HCT116 (cell line): Measurements from ENCODE around the gene ARGLU1. TPM values are rescaled to one million over a fixed set of nuclear protein-coding genes. Genes with fewer than 3 reads are reported as not detected.

Source experiments
- ATAC-seq: fragments of 200-7000 bp; cut with Tn5 transposase; 2 replicates; pipeline ENCODE4 v1.9.1; 2020; ENCODE audit warnings: mild to moderate bottlenecking, moderate library complexity
- BruUV-seq: library from RNA; stranded (reverse); fragments of 400-500 nt; replicated peaks from 2 replicates; lab custom pipeline; 2021; lab: Mats Ljungman, UMichigan
- CTCF ChIA-PET: fragments of 300-600 bp; sonication (Branson Sonifier 250); formaldehyde crosslinking; loops from one replicate; lab custom pipeline; 2021; ENCODE audit warnings: antibody characterized with exemption; lab: Charles Lee
- POLR2A ChIA-PET: fragments of 300-600, 350-600 bp; sonication (Branson Sonifier 250); formaldehyde crosslinking; loops from one replicate; lab custom pipeline; 2021; ENCODE audit warnings: antibody characterized with exemption; lab: Charles Lee
- RAD21 ChIA-PET, 2 experiments: fragments of 300-600 bp; sonication (Branson Sonifier 250); formaldehyde crosslinking; loops; one replicate each; lab custom pipeline; 2023; ENCODE audit warnings: low total read pairs in 2 of 2; ENCODE audit not compliant: uncharacterized antibody in 2 of 2, unreplicated experiment in 2 of 2, low non-redundant PET in 1 of 2; lab: Charles Lee
- DNase-seq: peaks from one replicate; pipeline ENCODE4 v3.0.0-alpha.2; 2010; ENCODE audit warnings: low read depth, low spot score
- H2AFZ ChIP-seq: fragments of 200-600 bp; shearing (Covaris generic), sonication (generic); 2 replicates; pipeline ENCODE4 v1.6.1; 2017; ENCODE audit warnings: low read depth, mixed run types, mixed read lengths, antibody characterized with exemption, low read length; ENCODE audit not compliant: poor library complexity, severe bottlenecking
- H3K27ac ChIP-seq: 2 replicates; pipeline ENCODE4 v1.5.1; 2012; ENCODE audit warnings: low read depth, low read length
- H3K27me3 ChIP-seq: fragments of 200-600 bp; sonication (generic); 2 replicates; pipeline ENCODE4 v1.6.1; 2016; ENCODE audit warnings: mixed run types, low read length, mixed read lengths; ENCODE audit not compliant: insufficient read depth
- H3K36me3 ChIP-seq, 2 experiments: fragments of 200-500 bp in 1 of 2; fragments of 200-600 bp in 1 of 2; sonication (Bioruptor generic) in 1 of 2; sonication (generic) in 1 of 2; 2 replicates each; pipeline versions ENCODE4 v1.5.1 to v1.6.1; 2014 to 2016; ENCODE audit warnings: low read length in 2 of 2, inconsistent platforms in 1 of 2, mixed read lengths in 1 of 2, mixed run types in 1 of 2; ENCODE audit not compliant: insufficient read depth in 2 of 2, control insufficient read depth in 1 of 2
- H3K4me1 ChIP-seq, 2 experiments: fragments of 200-600 bp in 1 of 2; sonication (generic) in 1 of 2; 2 replicates each; pipeline versions ENCODE4 v1.5.1 to v1.6.1; 2012 to 2017; ENCODE audit warnings: low read length in 2 of 2, inconsistent platforms in 1 of 2, mild to moderate bottlenecking in 1 of 2, mixed read lengths in 1 of 2, mixed run types in 1 of 2, moderate library complexity in 1 of 2; ENCODE audit not compliant: insufficient read depth in 2 of 2, control insufficient read depth in 1 of 2
- H3K4me2 ChIP-seq: fragments of 200-600 bp; sonication (generic); 2 replicates; pipeline ENCODE4 v1.6.1; 2017; ENCODE audit warnings: mixed run types, low read length, mixed read lengths
- H3K4me3 ChIP-seq, 2 experiments: fragments of 200-600 bp in 1 of 2; sonication (generic) in 1 of 2; replicated peaks in 1 of 2; 2 replicates each; pipeline ENCODE4 v1.5.1; 2011 to 2016; ENCODE audit warnings: low read length in 2 of 2, control low read depth in 1 of 2, low read depth in 1 of 2, mild to moderate bottlenecking in 1 of 2, mixed read lengths in 1 of 2, mixed run types in 1 of 2
- H3K79me2 ChIP-seq: fragments of 200-600 bp; sonication (generic); 2 replicates; pipeline ENCODE4 v1.6.1; 2017; ENCODE audit warnings: mild to moderate bottlenecking, mixed run types, low read length, moderate library complexity, mixed read lengths; ENCODE audit not compliant: insufficient read depth
- H3K9ac ChIP-seq: fragments of 200-600 bp; sonication (generic); 2 replicates; pipeline ENCODE4 v1.6.1; 2016; ENCODE audit warnings: low read length, mixed read lengths
- H3K9me2 ChIP-seq: fragments of 200-600 bp; sonication (generic), shearing (Covaris generic); 2 replicates; pipeline ENCODE4 v1.6.1; 2017; ENCODE audit warnings: mixed run types, mild to moderate bottlenecking, moderate library complexity; ENCODE audit not compliant: insufficient read depth
- H3K9me3 ChIP-seq, 2 experiments: fragments of 200-500 bp in 1 of 2; fragments of 200-600 bp in 1 of 2; sonication (Bioruptor generic) in 1 of 2; sonication (generic) in 1 of 2; 2 replicates each; pipeline ENCODE4 v1.6.1; 2014 to 2017; ENCODE audit warnings: low read length in 2 of 2, mixed read lengths in 2 of 2, inconsistent platforms in 1 of 2, low read depth in 1 of 2, mild to moderate bottlenecking in 1 of 2, mixed run types in 1 of 2, moderate library complexity in 1 of 2; ENCODE audit not compliant: control insufficient read depth in 1 of 2, insufficient read depth in 1 of 2
- H4K20me1 ChIP-seq: fragments of 200-600 bp; sonication (generic), shearing (Covaris generic); 2 replicates; pipeline ENCODE4 v1.6.1; 2017; ENCODE audit warnings: mixed run types, mild to moderate bottlenecking, moderate library complexity; ENCODE audit not compliant: insufficient read depth
- CBX3 ChIP-seq: IDR thresholded peaks from 2 replicates; pipeline ENCODE4 v1.6.1; 2012; ENCODE audit warnings: low read depth
- CEBPB ChIP-seq: IDR thresholded peaks from 2 replicates; pipeline ENCODE4 v1.6.1; 2012; ENCODE audit warnings: low read depth
- EGR1 ChIP-seq: IDR thresholded peaks from 2 replicates; pipeline ENCODE4 v1.6.1; 2012; ENCODE audit warnings: low read depth
- ELF1 ChIP-seq: IDR thresholded peaks from 2 replicates; pipeline ENCODE4 v1.6.1; 2012; ENCODE audit warnings: low read depth, borderline replicate concordance
- EZH2phosphoT487 ChIP-seq: fragments of 200-600 bp; IDR thresholded peaks from 2 replicates; pipeline ENCODE4 v1.6.1; 2018; ENCODE audit warnings: antibody characterized with exemption, borderline replicate concordance
- FOSL1 ChIP-seq: IDR thresholded peaks from 2 replicates; pipeline ENCODE4 v1.6.1; 2012; ENCODE audit warnings: low read depth
- JUND ChIP-seq: IDR thresholded peaks from 2 replicates; pipeline ENCODE4 v1.6.1; 2012
- POLR2A ChIP-seq: IDR thresholded peaks from 2 replicates; pipeline ENCODE4 v1.7.0; 2011; ENCODE audit warnings: borderline replicate concordance; ENCODE audit not compliant: insufficient read depth, insufficient read length; ENCODE audit errors: extremely low read depth
- POLR2AphosphoS5 ChIP-seq: IDR thresholded peaks from 2 replicates; pipeline ENCODE4 v1.6.1; 2011; ENCODE audit warnings: mild to moderate bottlenecking, low read depth, low read length, moderate library complexity
- SP1 ChIP-seq: IDR thresholded peaks from 2 replicates; pipeline ENCODE4 v1.6.1; 2012; ENCODE audit warnings: low read depth
- SRF ChIP-seq: IDR thresholded peaks from 2 replicates; pipeline ENCODE4 v1.6.1; 2012; ENCODE audit warnings: low read depth
- ZFX ChIP-seq: fragments of 450-650 bp; IDR thresholded peaks from 2 replicates; pipeline ENCODE4 v1.6.1; 2017
- intact Hi-C: fragments of 100-400 bp; cut with micrococcal nuclease; formaldehyde crosslinking; loops from 2 replicates; pipeline ENCODE4 v1.10.0; 2022
- total RNA-seq: library from RNA; stranded (reverse); gene quantifications from one replicate; pipeline ENCODE4 v1.2.1, GENCODE V29; 2021; ENCODE audit not compliant: unreplicated experiment
- TF ChIP-seq, protein P1 (sequence below): IDR thresholded peaks from 2 replicates; pipeline ENCODE4 v1.6.1; 2012
- TF ChIP-seq, protein P2 (sequence below): IDR thresholded peaks from 2 replicates; pipeline ENCODE4 v1.6.1; 2012

Gene ARGLU1
- total RNA-seq, 1 experiment from 2014 or later: 57.8 TPM

DNA sequence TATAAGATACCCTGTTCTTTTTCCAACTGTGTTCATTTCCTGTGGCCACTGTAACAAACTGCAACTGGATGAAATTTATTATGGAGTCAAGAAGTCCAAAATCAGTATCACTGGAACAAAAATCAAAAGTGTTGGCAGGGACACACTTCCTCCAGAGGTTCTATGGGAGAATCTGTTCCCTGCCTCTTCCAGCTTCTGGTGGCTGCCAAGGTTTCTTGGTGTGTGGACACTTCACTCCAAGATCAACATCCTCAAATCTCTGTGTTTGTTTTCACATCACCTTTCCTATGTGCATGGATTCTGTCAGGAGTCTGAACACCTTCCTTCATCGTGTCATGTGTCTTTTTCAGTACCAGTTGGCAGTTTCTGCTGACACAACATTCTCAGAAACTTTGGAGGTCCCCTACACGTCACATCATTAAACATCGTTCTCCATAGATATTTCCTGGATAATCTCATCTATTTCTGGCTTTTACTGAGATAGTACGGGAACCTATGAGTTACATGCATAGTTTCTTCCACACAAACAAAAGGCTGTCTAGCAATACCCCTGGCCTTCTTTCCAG lies 17.3 kb downstream of the ARGLU1 start:
- no peak overlapping the region for H3K27ac ChIP-seq
- CTCF ChIA-PET: no interaction called here
- H3K9ac ChIP-seq: no peak overlapping the region
- DNase-seq (no peak), ATAC-seq (no peak)
- no peaks in the 10 kb centered on the region for H3K4me1 ChIP-seq
- H3K4me3 ChIP-seq: no peak overlapping the region
- no peak overlapping the region for H3K4me2 ChIP-seq
- POLR2A ChIA-PET: no interaction called here
- no peak overlapping the region for H2AFZ ChIP-seq
- no peaks in the 10 kb centered on the region for H3K9me2 ChIP-seq
- TF ChIP-seq SP1 (no peak), EGR1 (no peak), FOSL1 (no peak), CBX3 (no peak), ZFX (no peak), SRF (no peak), POLR2A (no peak), CEBPB (no peak), ELF1 (no peak), POLR2AphosphoS5 (no peak), EZH2phosphoT487 (no peak), JUND (no peak)
- TF ChIP-seq, protein P1, sequence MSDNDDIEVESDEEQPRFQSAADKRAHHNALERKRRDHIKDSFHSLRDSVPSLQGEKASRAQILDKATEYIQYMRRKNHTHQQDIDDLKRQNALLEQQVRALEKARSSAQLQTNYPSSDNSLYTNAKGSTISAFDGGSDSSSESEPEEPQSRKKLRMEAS: no peak
- TF ChIP-seq, protein P2, sequence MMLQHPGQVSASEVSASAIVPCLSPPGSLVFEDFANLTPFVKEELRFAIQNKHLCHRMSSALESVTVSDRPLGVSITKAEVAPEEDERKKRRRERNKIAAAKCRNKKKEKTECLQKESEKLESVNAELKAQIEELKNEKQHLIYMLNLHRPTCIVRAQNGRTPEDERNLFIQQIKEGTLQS: no peak
- no peaks in the 10 kb centered on the region for H3K9me3 ChIP-seq
- RAD21 ChIA-PET: no interaction called here
- BruUV-seq: no TSS peak
- H3K79me2 ChIP-seq: peaks cover 100% of the 10 kb centered on the region
- H3K27me3 ChIP-seq: no peaks in the 10 kb centered on the region
- peaks cover 33 to 42% of the 10 kb centered on the region in 2 experiments; a peak in 3 of 4 replicates for H3K36me3 ChIP-seq
- intact Hi-C loops: no loop called here
- H4K20me1 ChIP-seq: peaks cover 51% of the 10 kb centered on the region; the same call in 1 of the 2 replicates
